Coronary artery (tissue), 2 donors: ENCODE measurements around the gene METTL15.

Experiments used
- DNase-seq: peaks from one replicate; pipeline ENCODE4 v3.0.0-alpha.2; 2017; ENCODE audit warnings: low spot score
- H3K27ac ChIP-seq, 2 donors: fragments of 200-600 bp; sonication (generic); one replicate each; pipeline ENCODE4 v1.5.1; 2016 to 2019
- H3K4me3 ChIP-seq: fragments of 200-600 bp; sonication (generic); 2 replicates; pipeline ENCODE4 v1.5.1; 2016; ENCODE audit warnings: mild to moderate bottlenecking, moderate library complexity
- TF ChIP-seq, protein P1 (sequence below): fragments of 200-600 bp; sonication (generic); IDR thresholded peaks from one replicate; pipeline ENCODE4 v1.5.1; 2019; ENCODE audit warnings: antibody characterized with exemption

Gene METTL15

DNA sequence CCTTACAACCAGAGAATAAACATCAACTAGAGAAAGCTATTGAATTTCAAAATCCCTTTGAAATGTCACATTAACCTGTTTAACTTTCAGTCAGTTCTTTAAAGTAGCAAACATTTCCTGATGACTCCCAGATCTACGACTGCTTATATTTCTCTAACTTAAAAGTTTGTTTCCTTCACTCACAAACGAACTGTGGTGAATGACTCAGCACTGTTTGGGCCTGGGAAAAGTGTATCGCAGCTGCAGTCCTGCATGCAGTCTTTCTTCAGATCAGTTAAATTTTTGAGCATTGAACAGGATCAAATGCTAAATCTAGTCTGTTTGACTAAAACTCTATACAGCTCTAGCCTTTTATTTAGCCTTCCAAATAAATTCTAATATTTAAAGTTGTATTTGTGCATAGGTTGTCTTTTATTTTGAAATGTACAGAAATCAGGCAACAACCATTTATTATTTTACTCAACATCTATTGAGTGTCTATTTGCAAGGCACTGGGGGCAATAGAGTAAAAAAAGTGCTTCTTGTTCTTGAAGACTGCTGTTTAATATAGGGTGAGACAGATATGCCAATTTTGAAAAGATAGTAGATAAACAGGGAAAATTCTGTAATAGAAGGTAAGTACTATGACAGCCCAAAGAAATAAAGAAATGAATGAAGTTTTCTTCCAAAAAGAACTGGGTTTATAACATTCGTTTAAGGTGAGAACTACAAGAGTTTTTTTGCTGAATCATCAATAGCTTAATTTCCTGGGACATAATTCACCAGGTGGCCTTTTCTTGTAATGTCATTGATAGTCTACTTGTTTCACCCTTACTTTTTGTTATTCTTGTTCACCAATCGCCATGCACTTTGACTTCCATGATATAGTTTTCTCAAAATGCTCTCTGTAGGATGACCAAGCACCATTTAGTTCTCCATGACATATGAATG lies 235.4 kb downstream of the METTL15 start:
- TF ChIP-seq, protein P1, sequence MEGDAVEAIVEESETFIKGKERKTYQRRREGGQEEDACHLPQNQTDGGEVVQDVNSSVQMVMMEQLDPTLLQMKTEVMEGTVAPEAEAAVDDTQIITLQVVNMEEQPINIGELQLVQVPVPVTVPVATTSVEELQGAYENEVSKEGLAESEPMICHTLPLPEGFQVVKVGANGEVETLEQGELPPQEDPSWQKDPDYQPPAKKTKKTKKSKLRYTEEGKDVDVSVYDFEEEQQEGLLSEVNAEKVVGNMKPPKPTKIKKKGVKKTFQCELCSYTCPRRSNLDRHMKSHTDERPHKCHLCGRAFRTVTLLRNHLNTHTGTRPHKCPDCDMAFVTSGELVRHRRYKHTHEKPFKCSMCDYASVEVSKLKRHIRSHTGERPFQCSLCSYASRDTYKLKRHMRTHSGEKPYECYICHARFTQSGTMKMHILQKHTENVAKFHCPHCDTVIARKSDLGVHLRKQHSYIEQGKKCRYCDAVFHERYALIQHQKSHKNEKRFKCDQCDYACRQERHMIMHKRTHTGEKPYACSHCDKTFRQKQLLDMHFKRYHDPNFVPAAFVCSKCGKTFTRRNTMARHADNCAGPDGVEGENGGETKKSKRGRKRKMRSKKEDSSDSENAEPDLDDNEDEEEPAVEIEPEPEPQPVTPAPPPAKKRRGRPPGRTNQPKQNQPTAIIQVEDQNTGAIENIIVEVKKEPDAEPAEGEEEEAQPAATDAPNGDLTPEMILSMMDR = no peak
- no peak overlapping the region for H3K4me3 ChIP-seq
- H3K27ac ChIP-seq = no peak overlapping the region
- no peak for DNase-seq

DNA sequence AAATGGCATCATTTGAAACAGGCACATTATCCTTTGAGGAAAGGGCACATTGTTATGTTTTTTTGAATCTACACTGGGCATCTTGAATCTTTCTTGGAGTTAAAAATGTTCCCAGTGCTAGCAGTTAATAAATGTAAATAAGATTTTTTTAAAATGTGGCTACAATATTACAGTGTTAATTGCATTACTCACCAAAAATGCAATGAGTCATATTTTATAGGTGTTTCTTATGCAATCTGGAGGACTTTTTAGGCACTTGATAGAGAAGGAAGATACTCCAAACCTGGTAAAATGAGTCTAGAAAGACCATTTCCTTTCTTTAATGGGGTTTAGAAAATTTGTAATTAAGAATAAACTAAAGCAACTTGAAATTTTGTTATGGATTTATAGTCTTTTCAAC lies 238.0 kb downstream of the METTL15 start:
- Histone ChIP-seq H3K4me3 (no peak overlapping the region), H3K27ac (no peak overlapping the region)
- no peak for DNase-seq
- TF ChIP-seq, protein P1 = no peak

DNA sequence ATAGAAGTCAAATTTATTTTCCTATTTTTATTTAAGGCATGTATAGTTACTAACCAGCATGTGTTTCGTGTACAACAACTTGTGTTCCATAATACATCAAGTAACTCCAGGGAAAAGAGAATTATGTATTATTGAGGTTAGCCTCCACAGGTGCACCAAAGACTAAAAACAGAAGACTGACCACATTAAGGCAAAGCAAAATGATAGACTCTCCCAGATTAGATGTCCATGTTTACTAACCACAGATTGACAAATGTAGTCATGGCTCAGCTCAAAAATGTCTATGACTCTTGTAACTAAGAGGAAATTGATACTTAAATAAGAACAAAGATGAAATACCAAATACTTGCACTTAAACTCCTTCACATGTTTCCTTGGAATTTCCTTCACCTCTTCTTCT lies 238.5 kb downstream of the METTL15 start:
- H3K4me3 ChIP-seq = no peak overlapping the region
- no peak for DNase-seq
- TF ChIP-seq, protein P1 = no peak
- H3K27ac ChIP-seq = no peak overlapping the region

DNA sequence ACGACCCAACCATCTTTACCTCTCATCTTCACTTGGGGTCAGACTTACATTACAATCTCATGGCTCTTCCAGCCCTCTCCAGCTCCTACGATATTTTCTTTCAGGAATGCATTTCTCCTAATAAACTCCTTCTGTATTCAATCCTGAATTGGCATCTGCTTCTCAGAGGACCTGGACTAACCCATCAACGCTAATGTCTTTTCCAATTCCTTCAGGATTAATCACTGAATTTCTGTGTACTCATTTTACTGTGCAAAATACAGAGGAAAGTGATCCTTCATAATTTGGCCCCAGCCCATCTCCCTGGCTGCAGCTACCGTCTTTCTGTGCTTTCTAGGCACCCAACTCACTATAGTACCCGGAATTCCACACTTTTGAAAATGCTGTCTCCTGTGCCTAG lies 239.2 kb downstream of the METTL15 start:
- no peak for DNase-seq
- TF ChIP-seq, protein P1 = no peak
- Histone ChIP-seq H3K27ac (no peak overlapping the region), H3K4me3 (no peak overlapping the region)

DNA sequence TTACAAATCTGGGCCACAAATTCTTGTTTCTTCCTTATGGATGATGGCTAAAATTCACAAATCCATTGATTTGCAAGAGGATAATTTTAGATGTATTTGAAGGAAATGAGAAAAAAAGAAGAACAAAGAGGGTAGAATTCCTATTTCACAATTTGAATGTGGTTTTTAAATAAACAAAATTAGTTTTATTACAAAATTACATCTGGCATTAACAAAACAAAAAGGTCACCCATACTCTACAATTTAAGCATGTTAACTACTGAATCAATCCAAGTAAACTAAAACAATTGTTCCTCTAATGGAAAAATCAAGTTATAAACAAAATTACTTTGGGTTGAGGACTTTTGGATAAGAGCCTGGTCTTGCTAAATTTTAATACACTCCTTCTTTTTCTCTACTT lies 242.0 kb downstream of the METTL15 start:
- TF ChIP-seq, protein P1 = no peak
- DNase-seq = no peak
- H3K27ac ChIP-seq = no peak overlapping the region
- H3K4me3 ChIP-seq = no peak overlapping the region

DNA sequence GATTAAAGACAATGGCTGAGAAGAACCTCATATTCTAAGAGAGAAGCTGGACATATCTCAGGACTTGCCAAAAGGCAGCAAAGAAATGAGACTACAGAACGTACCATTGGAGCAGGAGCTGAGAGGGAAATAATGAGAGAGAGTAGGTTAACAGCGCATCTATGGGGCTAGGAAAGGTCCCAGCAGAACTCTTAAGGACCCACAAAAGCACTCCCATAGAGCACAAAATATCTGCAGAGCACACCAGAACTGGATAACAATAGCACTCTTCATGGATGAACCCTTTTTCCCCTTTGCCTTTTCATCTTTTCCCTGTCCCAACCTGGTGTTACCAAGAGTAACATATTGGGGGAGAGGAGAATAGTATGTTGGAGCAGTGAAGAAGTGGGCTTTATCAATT lies 245.8 kb downstream of the METTL15 start:
- no peak overlapping the region for H3K27ac ChIP-seq
- no peak overlapping the region for H3K4me3 ChIP-seq
- DNase-seq = no peak
- TF ChIP-seq, protein P1 = no peak
